ENCODE measurements around the gene AHSG.
"Not testable (repeated sequence)": the region's sequence is repeated elsewhere in the genome, so short reads cannot be mapped to it uniquely, and the experiment has no call there.

Gene AHSG, protein sequence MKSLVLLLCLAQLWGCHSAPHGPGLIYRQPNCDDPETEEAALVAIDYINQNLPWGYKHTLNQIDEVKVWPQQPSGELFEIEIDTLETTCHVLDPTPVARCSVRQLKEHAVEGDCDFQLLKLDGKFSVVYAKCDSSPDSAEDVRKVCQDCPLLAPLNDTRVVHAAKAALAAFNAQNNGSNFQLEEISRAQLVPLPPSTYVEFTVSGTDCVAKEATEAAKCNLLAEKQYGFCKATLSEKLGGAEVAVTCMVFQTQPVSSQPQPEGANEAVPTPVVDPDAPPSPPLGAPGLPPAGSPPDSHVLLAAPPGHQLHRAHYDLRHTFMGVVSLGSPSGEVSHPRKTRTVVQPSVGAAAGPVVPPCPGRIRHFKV

DNA sequence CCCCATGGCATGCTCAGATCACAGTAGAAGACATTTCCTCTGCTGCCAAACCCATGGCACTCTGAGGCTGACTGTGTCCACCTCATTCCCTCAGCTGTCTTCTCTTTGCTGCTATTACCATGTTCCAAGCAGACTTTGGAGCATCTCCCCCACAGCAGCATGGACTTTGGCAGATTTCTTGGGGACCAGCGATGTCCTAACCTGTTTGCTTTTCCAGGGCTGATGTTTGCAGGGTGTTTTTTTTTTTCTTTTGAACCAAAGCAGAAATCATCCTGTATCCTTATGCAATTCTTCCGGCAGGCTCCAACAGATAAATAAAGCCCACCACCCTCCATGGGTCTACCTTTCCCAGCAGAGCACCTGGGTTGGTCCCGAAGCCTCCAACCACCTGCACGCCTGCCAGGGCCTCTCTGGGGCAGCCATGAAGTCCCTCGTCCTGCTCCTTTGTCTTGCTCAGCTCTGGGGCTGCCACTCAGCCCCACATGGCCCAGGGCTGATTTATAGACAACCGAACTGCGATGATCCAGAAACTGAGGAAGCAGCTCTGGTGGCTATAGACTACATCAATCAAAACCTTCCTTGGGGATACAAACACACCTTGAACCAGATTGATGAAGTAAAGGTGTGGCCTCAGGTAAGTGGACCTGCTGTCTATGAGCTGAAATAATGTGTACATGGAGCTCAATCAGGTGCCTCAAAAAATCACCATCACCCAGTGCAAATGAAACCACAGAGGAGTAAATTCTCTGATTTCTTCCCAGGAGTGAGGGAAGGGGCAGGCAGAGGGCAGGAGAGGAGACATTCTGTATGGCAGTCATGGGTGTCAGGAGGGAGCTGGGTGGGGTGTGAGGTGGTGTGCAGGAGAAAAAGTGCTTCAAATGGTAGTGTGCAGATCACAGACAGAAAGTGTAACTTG lies at the start of gene AHSG:
AHSG (plus strand) TSS at position 340 of the 916 bp plus-strand sequence; CDS start at position 422, 82 bp downstream.
- DNase-seq, result no peak

DNA sequence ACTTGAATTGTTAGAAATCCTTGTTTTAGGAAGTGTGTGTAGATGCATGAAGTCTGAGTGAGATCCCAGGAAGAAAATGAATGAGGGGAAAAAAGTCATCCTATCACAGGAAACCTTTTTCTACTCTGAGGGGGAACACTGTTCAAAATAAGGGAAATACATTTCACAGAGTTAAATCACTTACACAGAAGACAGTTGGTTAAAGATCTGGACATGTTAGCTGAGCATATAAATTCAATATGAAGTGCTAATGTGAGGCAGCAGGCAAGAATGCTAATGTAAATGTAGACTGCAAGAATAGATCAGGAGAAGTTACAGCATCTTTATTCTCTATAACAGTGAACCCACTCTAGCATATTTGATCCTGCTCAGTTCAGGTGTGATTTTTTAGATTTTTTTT lies 48.3 kb upstream of the AHSG start:
- DNase-seq, result no peak

DNA sequence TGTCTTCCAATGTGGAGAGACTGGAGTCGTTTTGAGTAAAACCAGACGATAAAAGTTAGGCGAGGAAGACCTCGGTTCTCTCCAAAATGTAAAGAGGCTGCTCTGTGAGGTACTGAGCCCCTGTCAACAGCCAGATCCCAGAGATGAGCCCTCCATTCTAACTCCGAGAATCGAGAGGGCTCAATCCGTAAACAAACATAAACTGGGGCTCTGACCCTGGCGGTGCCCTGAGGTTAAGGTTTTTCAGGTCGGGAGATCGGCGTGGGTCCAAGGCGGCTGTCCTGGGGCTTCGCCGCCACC lies 46.1 kb upstream of the AHSG start:
- DNase-seq, result no peak

DNA sequence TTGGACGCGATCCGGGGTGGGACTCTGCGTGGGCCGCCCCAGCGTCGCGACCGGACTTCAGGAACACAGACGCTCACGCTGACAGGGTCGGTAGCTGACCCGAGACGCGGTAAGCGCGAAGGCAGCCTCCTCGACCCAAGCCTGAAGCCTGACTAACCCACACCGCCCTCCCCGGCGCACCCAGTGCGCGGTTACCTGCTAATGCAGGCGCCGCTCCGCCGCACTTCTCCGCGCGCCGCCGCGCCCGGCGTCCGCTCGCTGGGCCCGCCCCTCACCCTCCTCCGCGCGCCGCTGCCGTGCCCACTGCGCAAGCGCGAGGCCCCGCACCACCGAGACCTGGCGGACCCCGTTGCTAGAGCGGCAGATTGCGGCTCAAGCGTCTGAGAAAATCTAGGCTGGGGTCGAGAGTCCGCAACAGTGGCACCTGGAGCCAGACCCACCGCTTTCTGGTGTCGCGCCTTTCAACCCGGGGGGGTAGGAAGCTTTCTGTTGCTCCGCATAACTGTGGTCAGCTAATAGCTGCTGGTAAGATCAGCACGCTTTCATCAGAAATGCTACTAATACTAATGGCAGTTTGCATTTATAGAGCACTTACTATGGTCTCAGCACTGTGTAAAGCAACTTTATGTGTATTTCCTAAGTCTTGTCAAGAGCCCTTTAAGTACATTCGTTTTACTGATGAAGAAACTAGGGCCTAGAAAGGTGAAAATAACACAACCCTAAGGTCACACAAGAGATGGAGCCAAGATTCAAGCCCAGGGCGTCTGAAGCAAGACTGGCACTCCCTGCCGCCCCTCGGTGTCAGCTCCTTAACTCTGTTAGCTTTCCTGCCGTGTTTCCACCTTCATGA lies 45.6 kb upstream of the AHSG start, which contains the start of gene TBCCD1:
TBCCD1 (minus strand) TSS at position 268 of the 850 bp plus-strand sequence. CDS start 3,010 bp downstream, outside the sequence.
- peak; percentile 93 for DNase-seq

DNA sequence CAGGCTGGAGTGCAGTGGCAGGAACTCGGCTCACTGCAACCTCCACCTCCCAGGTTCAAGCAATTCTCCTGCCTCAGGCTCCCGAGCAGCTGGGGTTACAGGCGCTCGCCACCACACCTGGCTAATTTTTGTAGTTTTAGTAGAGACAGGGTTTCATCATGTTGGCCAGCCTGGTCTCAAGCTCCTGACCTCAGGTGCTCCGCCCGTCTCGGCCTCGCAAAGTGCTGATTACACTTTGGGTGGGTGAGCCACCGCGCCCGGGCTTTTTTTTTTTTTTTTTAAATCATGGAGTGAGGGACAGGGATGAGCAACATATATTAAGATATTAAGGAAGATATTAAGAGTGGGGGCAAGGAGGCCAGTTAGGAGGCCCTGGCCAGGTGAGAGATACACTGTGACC lies 43.5 kb upstream of the AHSG start:
- peak; percentile 42 for DNase-seq

DNA sequence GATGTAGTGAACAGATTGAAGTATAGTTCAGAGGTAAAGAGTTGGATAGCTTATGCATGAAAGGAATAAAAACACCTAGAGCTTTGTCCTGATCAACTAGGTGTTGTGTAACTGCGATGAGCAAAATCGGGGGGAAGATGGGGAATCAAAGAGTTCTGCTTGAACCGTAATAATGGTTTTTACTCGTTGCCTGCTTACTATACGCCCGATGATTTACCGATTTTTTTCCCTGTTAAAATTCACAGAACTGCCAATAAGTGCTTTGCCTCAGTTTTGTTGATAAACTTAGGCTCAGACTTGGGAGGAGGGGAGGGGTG lies 43.1 kb upstream of the AHSG start:
- no peak for DNase-seq

DNA sequence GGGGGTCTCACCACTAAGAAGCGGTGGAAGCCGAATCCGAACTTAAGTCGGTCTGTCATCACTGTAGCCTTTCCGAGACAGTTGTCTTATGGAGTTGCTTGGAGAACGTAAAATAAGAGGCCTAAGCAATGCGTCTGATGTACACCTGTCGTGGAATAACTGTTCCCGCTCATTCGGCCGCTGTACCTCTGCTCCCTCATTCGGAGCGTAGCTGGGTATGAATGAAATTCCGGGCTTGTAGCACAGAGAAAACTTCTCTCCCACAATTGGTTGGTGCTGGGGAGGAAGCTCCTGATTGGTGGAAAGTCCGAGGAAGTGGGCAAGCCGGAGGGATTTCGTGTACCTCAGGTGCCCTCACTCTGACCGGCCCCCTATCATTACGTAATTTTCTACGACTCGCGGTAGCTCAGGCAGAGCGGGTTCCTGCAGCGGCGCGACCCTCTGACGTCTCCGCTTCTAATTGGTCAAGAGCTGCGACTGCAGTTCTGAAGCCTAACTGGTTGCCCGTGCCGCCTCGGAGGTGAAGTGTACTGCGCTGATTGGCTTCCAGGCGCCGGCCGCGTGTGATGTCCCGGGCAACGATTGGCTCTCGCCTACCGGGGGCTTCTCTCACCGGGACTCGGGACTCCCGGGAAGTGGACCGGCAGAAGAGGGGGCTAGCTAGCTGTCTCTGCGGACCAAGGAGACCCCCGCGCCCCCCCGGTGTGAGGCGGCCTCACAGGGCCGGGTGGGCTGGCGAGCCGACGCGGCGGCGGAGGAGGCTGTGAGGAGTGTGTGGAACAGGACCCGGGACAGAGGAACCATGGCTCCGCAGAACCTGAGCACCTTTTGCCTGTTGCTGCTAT lies 42.5 kb upstream of the AHSG start, which contains the start of gene DNAJB11:
DNAJB11 (plus strand) TSS at position 625 of the 845 bp plus-strand sequence; CDS start at position 803, 178 bp downstream.
- DNase-seq, result peak; percentile 100

DNA sequence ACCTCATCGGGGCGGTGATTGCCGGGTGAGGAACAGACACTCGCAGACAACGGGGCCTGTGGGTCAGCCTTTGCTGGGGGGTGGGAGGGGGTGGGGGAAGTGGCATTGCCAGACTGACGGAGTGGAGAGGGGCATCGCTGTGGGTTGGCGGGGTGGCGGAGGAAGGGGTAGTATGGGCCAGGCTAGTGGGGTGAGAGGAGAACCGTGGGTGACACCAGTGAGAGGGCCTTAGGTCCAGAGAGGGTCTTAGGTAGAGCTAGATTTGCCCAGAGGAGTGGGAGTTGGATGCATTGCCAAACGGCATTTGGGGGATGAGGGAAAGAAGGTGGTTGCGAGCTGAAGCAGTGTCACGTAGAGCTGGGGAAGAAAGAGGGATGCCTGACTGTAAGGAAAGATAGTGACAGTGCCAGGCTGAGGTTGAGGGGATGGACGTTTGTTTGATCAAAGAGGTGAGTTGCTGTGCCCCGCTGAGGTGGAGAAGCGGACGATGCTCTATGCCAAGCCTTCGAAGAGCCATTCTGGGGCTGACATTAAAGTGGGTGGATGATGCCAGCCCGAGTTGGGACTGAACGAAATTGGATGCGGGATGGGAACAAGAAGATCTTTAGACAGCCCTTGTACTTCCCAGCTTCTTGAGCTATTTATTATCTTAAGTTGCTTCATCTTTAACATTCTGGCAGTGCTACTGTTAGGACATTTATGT lies 41.8 kb upstream of the AHSG start:
- no peak for DNase-seq

DNA sequence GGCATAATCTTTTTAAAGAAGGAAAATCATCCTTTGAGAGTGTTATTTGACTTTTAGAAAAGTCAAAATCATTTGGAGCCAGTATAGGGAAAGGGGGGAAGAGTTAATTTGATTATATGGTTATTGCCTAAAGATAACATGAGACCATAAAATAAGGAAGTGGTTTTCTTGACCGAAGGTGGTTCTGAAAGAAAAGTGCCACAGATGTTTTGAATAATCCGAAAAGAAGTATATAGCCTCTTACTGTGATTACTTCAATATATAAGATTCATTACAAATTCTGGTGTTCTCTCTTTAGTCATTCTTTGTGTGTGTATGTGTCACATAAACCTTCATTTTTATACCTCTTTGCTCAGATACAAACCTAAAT lies 41.2 kb upstream of the AHSG start:
- peak; percentile 38 for DNase-seq

DNA sequence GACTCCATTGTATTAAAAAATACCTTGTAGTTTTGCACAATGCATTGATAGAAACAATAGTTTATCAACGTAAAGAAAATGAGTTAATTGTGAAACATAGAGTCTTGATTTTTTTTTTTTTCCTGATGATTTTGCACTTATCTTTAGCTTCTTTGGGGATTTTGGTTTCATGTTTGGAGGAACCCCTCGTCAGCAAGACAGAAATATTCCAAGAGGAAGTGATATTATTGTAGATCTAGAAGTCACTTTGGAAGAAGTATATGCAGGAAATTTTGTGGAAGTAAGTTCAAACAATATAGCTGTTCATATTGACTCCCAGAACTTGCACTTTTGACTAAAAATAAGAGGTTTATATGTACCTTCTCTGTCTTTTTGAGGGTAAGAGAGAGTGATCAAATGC lies 35.3 kb upstream of the AHSG start:
- no peak for DNase-seq

DNA sequence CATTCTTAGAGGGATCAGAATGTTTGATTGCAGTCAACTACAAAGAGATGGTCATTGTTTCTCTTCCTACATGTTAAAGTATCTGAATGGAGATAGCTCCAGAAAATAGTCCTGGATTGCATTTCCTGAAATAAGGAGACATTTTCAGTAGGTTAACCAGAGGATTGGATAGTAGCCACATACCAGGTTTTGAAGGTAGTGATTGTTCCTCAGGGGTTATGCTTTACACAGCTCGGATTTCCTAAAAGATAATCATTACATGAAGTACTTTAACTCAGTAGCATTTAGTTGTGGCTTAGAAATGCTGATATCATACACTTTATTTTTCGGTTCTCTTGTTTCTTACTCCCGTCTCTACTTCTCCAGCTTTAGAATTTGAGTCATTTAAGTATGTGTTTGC lies 32.1 kb upstream of the AHSG start:
- no peak for DNase-seq

DNA sequence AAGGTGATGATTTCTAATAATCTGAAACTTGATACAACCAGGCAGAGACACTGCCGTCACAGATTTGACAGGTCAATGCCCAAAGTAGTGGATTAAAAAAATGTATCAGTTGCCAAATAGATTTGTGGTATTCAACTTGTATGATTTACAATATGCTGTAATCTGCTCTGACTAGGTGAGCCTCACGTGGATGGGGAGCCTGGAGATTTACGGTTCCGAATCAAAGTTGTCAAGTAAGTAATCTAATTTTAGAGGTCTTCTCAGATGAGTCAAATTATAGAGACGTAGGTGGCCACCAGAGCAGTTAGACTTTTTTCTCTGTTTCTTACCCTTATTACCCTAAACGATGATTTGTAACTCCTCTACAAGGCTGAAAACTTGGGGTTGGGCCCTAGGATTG lies 30.3 kb upstream of the AHSG start:
- no peak for DNase-seq

DNA sequence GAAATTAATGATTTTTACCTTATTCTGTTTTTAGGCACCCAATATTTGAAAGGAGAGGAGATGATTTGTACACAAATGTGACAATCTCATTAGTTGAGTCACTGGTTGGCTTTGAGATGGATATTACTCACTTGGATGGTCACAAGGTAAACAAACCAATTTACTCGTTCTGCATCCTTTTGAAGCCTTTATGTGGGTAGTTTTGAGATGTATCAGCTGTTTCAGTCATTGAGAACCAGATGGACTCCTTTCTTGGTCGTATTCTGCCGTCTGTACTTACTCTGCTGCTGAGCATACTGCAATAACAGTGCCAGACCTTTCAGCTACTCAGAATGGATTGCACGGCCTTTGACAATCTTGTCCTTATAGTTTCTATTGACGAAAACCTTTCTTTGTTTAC lies 29.0 kb upstream of the AHSG start:
- DNase-seq, result no peak

DNA sequence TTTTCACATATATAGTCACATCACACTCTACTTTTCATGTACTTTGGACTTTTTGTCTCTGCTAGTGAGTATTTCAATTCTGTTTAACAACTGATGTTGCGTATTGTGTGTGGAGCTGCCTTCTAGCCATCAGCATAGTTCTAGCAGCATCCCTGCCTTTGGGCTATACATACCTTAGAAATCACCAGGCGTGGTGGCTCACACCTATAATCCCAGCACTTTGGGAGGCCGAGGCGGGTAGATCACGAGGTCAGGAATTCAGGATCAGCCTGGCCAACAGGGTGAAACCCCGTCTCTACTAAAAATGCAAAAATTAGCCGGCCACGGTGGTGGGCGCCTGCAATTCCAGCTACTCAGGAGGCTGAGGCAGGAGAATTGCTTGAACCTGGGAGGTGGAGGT lies 26.6 kb upstream of the AHSG start:
- not testable (repeated sequence) for DNase-seq

DNA sequence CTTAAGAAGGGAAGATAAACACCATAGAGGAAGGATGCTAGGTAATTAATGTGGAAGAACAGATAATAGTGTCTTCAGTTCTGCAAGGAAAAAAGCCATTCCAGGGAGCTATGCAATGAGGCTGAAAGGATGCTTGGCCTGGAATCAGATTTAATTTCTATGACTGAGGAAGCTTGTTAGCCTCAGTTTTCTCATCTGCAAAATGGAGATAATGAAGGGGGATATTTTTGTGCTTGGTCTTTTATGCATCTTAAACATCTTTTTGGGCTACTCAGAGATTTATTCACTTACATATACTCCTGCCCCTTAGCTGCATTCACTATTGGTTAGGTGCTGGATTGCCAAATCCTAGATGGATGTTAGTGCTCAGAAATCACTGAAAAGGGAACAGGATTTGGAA lies 25.7 kb upstream of the AHSG start:
- DNase-seq, result no peak

DNA sequence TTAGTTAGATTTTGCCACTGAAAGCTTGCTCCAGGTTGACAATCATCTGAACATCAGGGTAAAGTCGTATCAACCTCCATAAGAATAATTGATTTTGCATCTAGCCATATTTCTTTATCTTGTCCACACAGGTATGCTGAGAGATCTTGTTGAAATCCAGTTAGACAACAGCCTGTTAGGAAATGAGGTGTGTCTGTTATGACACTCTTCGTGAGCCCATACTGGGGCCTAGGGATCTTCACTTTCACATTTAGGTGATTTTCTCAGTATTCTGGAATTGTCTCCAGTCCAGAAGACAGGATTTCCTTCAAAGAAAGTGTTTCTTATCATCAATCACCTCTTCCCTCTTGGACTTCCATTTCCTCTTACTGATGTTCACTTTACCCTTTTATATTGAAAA lies 24.2 kb upstream of the AHSG start:
- DNase-seq, result no peak

DNA sequence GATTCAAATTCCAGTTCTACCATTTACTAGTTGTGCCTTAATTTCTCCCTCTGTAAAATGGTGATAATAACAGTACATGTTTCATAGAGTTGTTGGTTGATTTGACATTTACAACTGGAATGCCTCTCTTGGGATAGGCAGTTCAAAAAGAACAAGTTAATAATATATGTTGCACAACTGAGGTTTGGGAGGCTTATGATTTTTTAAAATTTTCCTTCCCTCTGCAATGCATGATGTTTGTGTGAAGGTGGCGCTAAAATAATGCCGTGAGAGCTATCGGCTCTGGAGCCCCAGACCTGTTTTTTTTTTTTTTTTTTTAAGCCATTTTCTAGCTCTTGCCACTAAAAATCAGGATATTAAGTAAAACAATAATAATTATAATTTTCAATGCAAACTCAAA lies 23.7 kb upstream of the AHSG start:
- DNase-seq, result peak; percentile 64

DNA sequence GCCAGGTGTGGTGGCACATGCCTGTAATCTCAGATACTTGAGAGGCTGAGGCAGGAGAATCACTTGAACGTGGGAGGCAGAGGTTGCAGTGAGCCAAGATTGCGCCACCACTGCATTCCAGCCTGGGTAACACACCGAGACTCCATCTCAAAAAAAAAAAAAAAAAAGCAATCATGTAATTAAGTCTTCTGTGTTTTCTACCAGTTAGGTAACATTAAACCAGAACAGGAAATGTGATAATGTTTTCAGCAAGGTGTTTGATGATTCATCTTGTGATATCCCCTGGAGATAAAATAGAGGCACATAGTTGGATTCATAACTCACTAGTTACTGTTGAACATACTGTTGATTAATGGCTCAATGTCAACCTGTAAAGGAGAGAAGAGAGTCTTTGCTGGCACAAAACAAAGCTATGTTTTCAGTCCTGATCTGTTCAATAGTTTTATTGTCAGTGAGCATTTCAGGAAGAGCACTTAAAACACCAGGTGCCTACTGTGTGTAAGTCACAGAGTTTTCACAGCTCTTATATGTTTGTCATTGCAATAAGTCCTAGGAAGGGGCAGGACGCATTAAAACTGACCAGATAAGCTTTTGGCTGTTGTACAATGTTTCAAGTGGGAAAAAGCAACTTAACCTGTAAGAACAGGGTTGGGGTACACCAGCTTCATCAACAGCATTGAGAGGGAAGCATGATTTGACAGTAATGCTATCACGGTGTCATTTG lies 22.8 kb upstream of the AHSG start:
- no peak for DNase-seq

DNA sequence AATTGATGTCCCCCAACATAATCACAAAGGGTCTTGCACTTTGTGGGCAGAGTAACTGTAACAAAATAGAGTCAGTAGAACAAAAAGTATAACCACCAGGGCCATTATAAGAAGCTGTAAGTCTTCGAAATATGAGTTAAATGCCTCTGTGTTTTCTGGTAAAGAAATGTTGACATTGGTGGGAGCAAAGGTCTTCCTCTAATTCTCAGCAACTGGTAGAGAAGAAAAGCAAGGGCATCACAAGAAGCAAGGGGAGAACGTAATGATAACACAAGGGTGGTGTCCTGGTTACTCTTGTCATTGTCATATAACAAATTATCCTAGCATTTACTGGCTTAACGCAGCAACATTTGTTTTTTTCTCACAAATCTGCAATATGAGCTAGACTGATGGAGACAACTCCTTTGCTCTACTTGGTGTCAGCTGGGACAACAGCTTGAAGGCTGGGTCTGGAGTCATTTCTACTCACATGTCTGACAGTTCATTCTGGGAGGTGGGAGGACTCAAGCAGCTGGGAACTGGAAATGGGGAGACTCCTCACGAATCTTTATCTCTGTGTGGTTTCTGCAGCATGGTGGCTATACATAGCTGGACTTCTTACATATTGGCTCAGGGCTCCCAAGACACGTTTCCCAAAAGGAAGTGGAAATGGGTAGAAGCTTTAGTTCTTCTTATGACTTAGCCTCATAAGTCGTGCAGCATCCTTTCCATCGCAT lies 22.1 kb upstream of the AHSG start:
- no peak for DNase-seq

DNA sequence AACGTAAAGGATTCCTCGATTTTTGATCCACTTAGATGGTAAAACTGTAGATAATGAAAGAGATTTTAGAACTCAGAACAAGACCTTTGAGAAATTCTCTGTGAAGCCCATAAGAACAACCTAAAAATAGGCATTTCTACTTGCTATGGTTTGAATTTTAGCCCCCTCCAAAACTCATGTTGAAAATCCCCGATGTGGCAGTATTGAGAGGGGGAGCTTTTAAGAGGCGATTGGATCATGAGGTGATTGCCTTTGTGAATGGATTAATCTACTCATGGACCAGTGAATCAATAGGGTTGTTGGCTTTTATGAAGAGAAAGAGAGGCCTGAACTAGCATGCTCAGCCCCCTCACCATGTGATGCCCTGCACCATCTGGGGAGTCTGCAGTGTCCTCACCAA lies 20.2 kb upstream of the AHSG start:
- no peak for DNase-seq

All from hematopoietic multipotent progenitor cell treated with erythropoietin and hydrocortisone succinate and interleukin-3 and kit ligand, for 4 days (in vitro differentiated cells).